Chondrocyte (in vitro differentiated cells): ENCODE measurements around the gene GNB5. TPM values are rescaled to one million over a fixed set of nuclear protein-coding genes. Genes with fewer than 3 reads are reported as not detected.

Experiments
- DNase-seq: peaks from one replicate; pipeline ENCODE4 v3.0.0; 2021; ENCODE audit warnings: mixed read lengths, low spot score
- H3K27ac Mint-ChIP-seq: one replicate; pipeline ENCODE4 v1.8.0; 2021; ENCODE audit warnings: mild to moderate bottlenecking, moderate library complexity, mixed read lengths; ENCODE audit not compliant: unreplicated experiment
- H3K27me3 Mint-ChIP-seq: 2 replicates; pipeline ENCODE4 v1.8.0; 2021; ENCODE audit warnings: low read depth, mixed read lengths
- H3K36me3 Mint-ChIP-seq: 2 replicates; pipeline ENCODE4 v1.8.0; 2021; ENCODE audit warnings: low read depth, mixed read lengths
- H3K4me1 Mint-ChIP-seq: 2 replicates; pipeline ENCODE4 v1.8.0; 2021; ENCODE audit warnings: low read depth, mild to moderate bottlenecking, mixed read lengths
- H3K4me3 Mint-ChIP-seq: one replicate; pipeline ENCODE4 v1.8.0; 2021; ENCODE audit warnings: mild to moderate bottlenecking, moderate library complexity, mixed read lengths; ENCODE audit not compliant: unreplicated experiment
- H3K9me3 Mint-ChIP-seq: 2 replicates; pipeline ENCODE4 v1.8.0; 2021; ENCODE audit warnings: low read depth, mixed read lengths
- CTCF ChIP-seq: fragments of 200-600 bp; sonication (generic); IDR thresholded peaks from 2 replicates; pipeline ENCODE4 v1.5.0; 2021; ENCODE audit warnings: antibody characterized with exemption, mild to moderate bottlenecking, moderate library complexity
- total RNA-seq: library from RNA; stranded (reverse); gene quantifications from 3 replicates; pipeline ENCODE4 v1.2.1, GENCODE V29; 2021

GNB5 gene
- total RNA-seq, 1 donor from 2014 or later, result 25.7 TPM

GRCh38 chr15:52234596-52235541, 43.7 kb upstream of the GNB5 start:
- no peaks in the 10 kb centered on the region for H3K36me3 Mint-ChIP-seq
- no peaks in the 10 kb centered on the region for H3K27me3 Mint-ChIP-seq
- H3K4me1 Mint-ChIP-seq, result peaks cover 22% of the 10 kb centered on the region

GRCh38 chr15:52233405-52233804, 42.2 kb upstream of the GNB5 start:
- Mint-ChIP-seq H3K9me3 (no peaks in the 10 kb centered on the region), H3K4me1 (peaks cover 22% of the 10 kb centered on the region), H3K4me3 (no peak overlapping the region), H3K27me3 (no peaks in the 10 kb centered on the region), H3K36me3 (no peaks in the 10 kb centered on the region), H3K27ac (no peak overlapping the region)
- DNase-seq, result no peak
- no peak for TF ChIP-seq CTCF

More at GRCh38 chr15:52234596-52235541, 43.7 kb upstream of the GNB5 start:
- Mint-ChIP-seq H3K27ac (no peak overlapping the region), H3K9me3 (no peaks in the 10 kb centered on the region), H3K4me3 (no peak overlapping the region)
- TF ChIP-seq CTCF, result no peak
- DNase-seq, result no peak

- Mint-ChIP-seq H3K36me3 (no peaks in the 10 kb centered on the region), H3K9me3 (no peaks in the 10 kb centered on the region), H3K27ac (no peak overlapping the region), H3K4me1 (peaks cover 22% of the 10 kb centered on the region), H3K4me3 (no peak overlapping the region), H3K27me3 (no peaks in the 10 kb centered on the region)
- DNase-seq, result no peak
- TF ChIP-seq CTCF, result no peak
These were observed 41.1 kb upstream of the GNB5 start for GRCh38 chr15:52232327-52232726.

GRCh38 chr15:52230073-52230472, 38.9 kb upstream of the GNB5 start:
- H3K9me3 Mint-ChIP-seq, result no peaks in the 10 kb centered on the region
- no peak for DNase-seq
- peaks cover 17% of the 10 kb centered on the region for H3K4me1 Mint-ChIP-seq
- no peaks in the 10 kb centered on the region for H3K27me3 Mint-ChIP-seq
- TF ChIP-seq CTCF, result no peak
- no peak overlapping the region for H3K4me3 Mint-ChIP-seq
- H3K27ac Mint-ChIP-seq, result no peak overlapping the region
- no peaks in the 10 kb centered on the region for H3K36me3 Mint-ChIP-seq

GRCh38 chr15:52228921-52229320, 37.7 kb upstream of the GNB5 start:
- no peaks in the 10 kb centered on the region for H3K9me3 Mint-ChIP-seq
- no peaks in the 10 kb centered on the region for H3K36me3 Mint-ChIP-seq
- peaks cover 17% of the 10 kb centered on the region for H3K4me1 Mint-ChIP-seq
- H3K4me3 Mint-ChIP-seq, result no peak overlapping the region
- H3K27ac Mint-ChIP-seq, result no peak overlapping the region
- DNase-seq, result no peak
- no peaks in the 10 kb centered on the region for H3K27me3 Mint-ChIP-seq
- no peak for TF ChIP-seq CTCF
